GM04503 (cell line): Measurements from ENCODE around the gene MEIOB.
"Not testable (repeated sequence)": the region's sequence is repeated elsewhere in the genome, so short reads cannot be mapped to it uniquely, and the experiment has no call there.

ENCODE experiments used
- DNase-seq: peaks from one replicate; pipeline ENCODE4 v3.0.0-alpha.2; 2012; ENCODE audit warnings: low read depth

MEIOB gene

GRCh38 chr16:1877089-1877488 is 5.1 kb upstream of the MEIOB start:
- DNase-seq, result no peak

- no peak for DNase-seq
These were observed 4.5 kb upstream of the MEIOB start for GRCh38 chr16:1876468-1876867.

GRCh38 chr16:1876066-1876465 is 4.1 kb upstream of the MEIOB start:
- DNase-seq, result not testable (repeated sequence)

- no peak for DNase-seq
These were observed 2.9 kb upstream of the MEIOB start for GRCh38 chr16:1874854-1875253.

GRCh38 chr16:1870365-1871082 is 1.4 kb downstream of the MEIOB start:
- peak; percentile 32 for DNase-seq

GRCh38 chr16:1865902-1866690 is 5.9 kb downstream of the MEIOB start:
- no peak for DNase-seq

- DNase-seq, result no peak
These were observed 8.1 kb downstream of the MEIOB start for GRCh38 chr16:1863681-1864460.

- no peak for DNase-seq
These were observed 9.6 kb downstream of the MEIOB start for GRCh38 chr16:1862394-1862793.

GRCh38 chr16:1861730-1862129 is 10.2 kb downstream of the MEIOB start:
- DNase-seq, result no peak

GRCh38 chr16:1859650-1860049 is 12.3 kb downstream of the MEIOB start:
- DNase-seq, result no peak

GRCh38 chr16:1858189-1858865 is 13.6 kb downstream of the MEIOB start:
- DNase-seq, result no peak

GRCh38 chr16:1857433-1858097 is 14.4 kb downstream of the MEIOB start:
- no peak for DNase-seq

- no peak for DNase-seq
These were observed 20.2 kb downstream of the MEIOB start for GRCh38 chr16:1851793-1852192.

GRCh38 chr16:1850981-1851380 is 21.0 kb downstream of the MEIOB start:
- no peak for DNase-seq

GRCh38 chr16:1846416-1846815 is 25.5 kb downstream of the MEIOB start:
- no peak for DNase-seq

GRCh38 chr16:1845985-1846384 is 26.0 kb downstream of the MEIOB start:
- DNase-seq, result no peak

- peak; percentile 42 for DNase-seq
These were observed 32.4 kb downstream of the MEIOB start for GRCh38 chr16:1839554-1839953.

- DNase-seq, result no peak
These were observed 37.9 kb downstream of the MEIOB start for GRCh38 chr16:1834096-1834495.

GRCh38 chr16:1832838-1833454 is 39.0 kb downstream of the MEIOB start:
- DNase-seq, result no peak

GRCh38 chr16:1831186-1832075 is 40.5 kb downstream of the MEIOB start:
- no peak for DNase-seq
